Stomach (tissue), 9 donors: ENCODE measurements around the gene ELOA. TPM values are rescaled to one million over a fixed set of nuclear protein-coding genes. Genes with fewer than 3 reads are reported as not detected.
A peak's percentile ranks its signal among the peaks of the same experiment; 100 is the strongest.

Source experiments
- DNase-seq, 2 donors: peaks; one replicate each; pipeline versions ENCODE4 v3.0.0 to v3.0.0-alpha.2; 2013 to 2019
- H3K27ac ChIP-seq, 5 donors: fragments of 200-600 bp in 4 of 5; sonication (generic) in 4 of 5; one replicate each; pipeline ENCODE4 v1.5.1; 2013 to 2019; ENCODE audit warnings: mild to moderate bottlenecking in 1 of 5, moderate library complexity in 1 of 5
- H3K27me3 ChIP-seq, 3 donors: fragments of 200-600 bp; sonication (generic); one replicate each; pipeline ENCODE4 v1.5.1; 2017 to 2019; ENCODE audit warnings: mixed run types in 1 of 3
- H3K36me3 ChIP-seq, 4 donors: fragments of 200-600 bp; sonication (generic); 1 replicate in 3 of 4; 2 replicates in 1 of 4; pipeline ENCODE4 v1.5.1; 2016 to 2019
- H3K4me1 ChIP-seq, 4 donors: fragments of 200-600 bp; sonication (generic); one replicate each; pipeline ENCODE4 v1.5.1; 2016 to 2019
- H3K4me3 ChIP-seq, 4 donors: fragments of 200-600 bp; sonication (generic) in 3 of 4; one replicate each; pipeline ENCODE4 v1.5.1; 2016 to 2019; ENCODE audit warnings: mild to moderate bottlenecking in 1 of 4
- H3K9me3 ChIP-seq, 4 donors: fragments of 200-600 bp; sonication (generic); one replicate each; pipeline ENCODE4 v1.5.1; 2016 to 2019
- EP300 ChIP-seq: sonication (generic); formaldehyde crosslinking; IDR thresholded peaks from one replicate; pipeline ENCODE4 v1.6.1; 2017; ENCODE audit warnings: antibody characterized with exemption
- POLR2A ChIP-seq, 4 donors: fragments of 450-650 bp; IDR thresholded peaks; one replicate each; pipeline ENCODE4 v1.6.1; 2016; ENCODE audit warnings: antibody characterized with exemption in 4 of 4, control low read depth in 2 of 4, mild to moderate bottlenecking in 1 of 4, moderate library complexity in 1 of 4
- POLR2AphosphoS5 ChIP-seq, 3 donors: sonication (generic); formaldehyde crosslinking; IDR thresholded peaks; one replicate each; pipeline ENCODE4 v1.6.1; 2016; ENCODE audit warnings: antibody characterized with exemption in 3 of 3
- WGBS, 5 donors: extraction: QIAGEN DNeasy Blood & Tissue Kit in 3 of 5; methylation state at CpG; one replicate each; pipeline versions ENCODE4 v1.1.5 to v1.1.7; 2013 to 2018; 5-methylcytosine and 5-hydroxymethylcytosine counted together
- intact Hi-C: fragments of 100-400 bp; cut with DNase I; formaldehyde crosslinking; loops from one replicate; pipeline ENCODE4 v1.15.1; 2023; ENCODE audit warnings: low total_unique reads
- polyA plus RNA-seq, 3 donors: library from polyadenylated mRNA; stranded (reverse); fragments of 200-250 nt; gene quantifications; one replicate each; pipeline ENCODE4 v1.2.3, GENCODE V29; 2013
- total RNA-seq, 5 donors: library from RNA; depleted of rRNA; stranded (reverse); fragments of >200 nt; gene quantifications; one replicate each; pipeline versions ENCODE4 v1.1.0 to v1.2.3, GENCODE V29; 2014 to 2016
- TF ChIP-seq, protein P1 (sequence below), 7 experiments: fragments of 450-650 bp in 4 of 7; fragments of 200-600 bp in 3 of 7; sonication (generic) in 3 of 7; IDR thresholded peaks; one replicate each; pipeline ENCODE4 v1.5.1; 2016 to 2019; ENCODE audit warnings: antibody characterized with exemption in 7 of 7, control low read depth in 2 of 7, mild to moderate bottlenecking in 1 of 7
- donor health status: healthy with polysubstance abuse.
- donor health status: Bipolar disorder and iron deficiency.
- donor health status: healthy.

The ELOA gene
- total and polyA plus RNA-seq, 8 donors: 7.2 to 54.0 (median 26.0) TPM

DNA sequence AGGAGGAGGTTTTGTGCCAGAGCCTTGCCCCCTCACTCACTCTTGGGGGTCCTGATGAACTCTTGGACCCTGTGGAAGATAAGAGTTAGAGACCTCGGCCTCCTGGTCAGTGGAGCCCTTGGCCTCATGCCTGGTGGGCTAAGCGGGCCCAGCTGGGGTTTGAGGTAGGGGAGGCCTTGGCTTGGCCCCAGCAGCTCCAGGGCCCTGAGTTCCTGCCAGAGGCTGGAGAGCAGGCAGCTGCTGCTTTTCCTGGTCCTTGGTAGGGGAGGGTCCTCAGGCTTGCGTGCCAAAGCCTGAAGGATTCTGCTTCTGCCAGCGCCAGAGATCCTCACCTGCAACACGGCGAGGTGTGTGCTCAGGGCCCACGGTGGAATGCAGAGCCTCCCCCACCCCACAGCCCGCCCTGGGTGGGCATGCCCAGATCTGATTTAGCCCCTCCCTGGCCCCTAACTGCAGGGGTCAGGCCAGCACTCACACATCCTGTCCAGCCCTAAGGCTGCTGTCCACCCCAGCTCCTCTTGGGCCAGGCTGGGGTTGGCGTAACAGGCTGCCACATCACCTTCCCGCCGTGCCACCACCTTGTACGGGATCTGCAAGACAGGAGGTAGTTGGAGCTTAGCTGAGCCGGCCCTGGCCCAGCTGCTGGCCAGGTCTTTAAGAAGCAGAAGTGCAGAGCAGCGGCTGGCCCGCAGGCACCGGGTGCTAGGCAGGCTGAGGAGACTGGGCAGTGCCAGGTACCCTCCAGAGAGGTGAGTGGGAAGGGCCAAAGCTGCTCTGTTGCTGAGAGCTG lies 52.6 kb downstream of the ELOA start:
- H3K4me1 ChIP-seq: peaks cover 71 to 88% (median 85%) of the 10 kb centered on the region in 4 donors
- H3K4me3 ChIP-seq: peak overlapping the region in 1 of 4 donors; percentile 88
- peak; percentile 26 to 29 for DNase-seq
- intact Hi-C loops: no loop called here
- 39 to 58% (median 48%) methylated on average over 12 to 16 of the region's 16 CpGs for WGBS, 5 donors
- H3K27ac ChIP-seq: peak overlapping the region; percentile 5 to 98 (median 96)
- no peaks in the 10 kb centered on the region for H3K27me3 ChIP-seq
- H3K9me3 ChIP-seq: no peaks in the 10 kb centered on the region
- TF ChIP-seq POLR2A (IDR thresholded peaks at IDR 0.05) (no peak), EP300 (no peak)
- H3K36me3 ChIP-seq: peaks cover 28 to 55% (median 55%) of the 10 kb centered on the region in 4 donors

DNA sequence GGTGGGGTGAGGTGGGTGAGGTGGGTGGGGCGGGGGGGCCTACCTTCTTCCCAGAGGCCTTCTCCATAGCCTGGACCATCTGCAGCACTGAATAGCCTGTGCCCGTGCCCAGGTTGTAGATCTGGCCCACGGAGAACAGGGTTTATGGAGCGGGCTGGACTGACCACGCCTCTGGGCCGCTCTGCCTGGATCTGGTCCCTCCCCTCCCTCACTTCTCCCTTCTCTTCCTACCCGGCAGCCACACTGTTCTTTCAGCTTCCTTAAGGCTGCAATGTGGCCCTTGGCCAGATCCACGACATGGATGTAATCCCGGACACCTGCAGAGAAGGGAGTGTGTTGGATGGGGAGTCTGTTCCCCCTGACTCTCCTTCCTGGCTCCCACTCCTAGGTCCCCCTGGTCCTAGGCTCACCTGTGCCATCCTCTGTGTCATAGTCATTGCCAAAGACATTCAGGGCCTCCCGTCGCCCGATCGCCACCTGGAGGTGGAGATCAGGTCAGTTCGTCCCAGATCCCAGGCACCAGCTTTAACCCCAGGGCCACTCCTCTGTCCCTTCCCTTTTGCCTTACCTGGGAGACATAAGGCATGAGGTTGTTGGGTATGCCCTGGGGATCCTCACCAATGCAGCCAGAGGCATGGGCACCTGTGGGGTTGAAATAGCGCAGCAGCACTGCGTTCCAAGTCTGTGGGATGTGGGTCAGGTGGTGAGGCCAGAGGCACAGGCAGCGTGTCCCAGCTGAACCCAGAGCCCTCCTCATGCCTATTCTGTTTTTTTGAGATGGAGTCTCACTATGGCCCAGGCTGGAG lies 53.4 kb downstream of the ELOA start:
- DNase-seq: peak; percentile 26 to 64
- TF ChIP-seq EP300: no peak
- peak in 1 of 3 donors; percentile 22 for TF ChIP-seq POLR2AphosphoS5 (IDR thresholded peaks at IDR 0.05)
- TF ChIP-seq, protein P1, sequence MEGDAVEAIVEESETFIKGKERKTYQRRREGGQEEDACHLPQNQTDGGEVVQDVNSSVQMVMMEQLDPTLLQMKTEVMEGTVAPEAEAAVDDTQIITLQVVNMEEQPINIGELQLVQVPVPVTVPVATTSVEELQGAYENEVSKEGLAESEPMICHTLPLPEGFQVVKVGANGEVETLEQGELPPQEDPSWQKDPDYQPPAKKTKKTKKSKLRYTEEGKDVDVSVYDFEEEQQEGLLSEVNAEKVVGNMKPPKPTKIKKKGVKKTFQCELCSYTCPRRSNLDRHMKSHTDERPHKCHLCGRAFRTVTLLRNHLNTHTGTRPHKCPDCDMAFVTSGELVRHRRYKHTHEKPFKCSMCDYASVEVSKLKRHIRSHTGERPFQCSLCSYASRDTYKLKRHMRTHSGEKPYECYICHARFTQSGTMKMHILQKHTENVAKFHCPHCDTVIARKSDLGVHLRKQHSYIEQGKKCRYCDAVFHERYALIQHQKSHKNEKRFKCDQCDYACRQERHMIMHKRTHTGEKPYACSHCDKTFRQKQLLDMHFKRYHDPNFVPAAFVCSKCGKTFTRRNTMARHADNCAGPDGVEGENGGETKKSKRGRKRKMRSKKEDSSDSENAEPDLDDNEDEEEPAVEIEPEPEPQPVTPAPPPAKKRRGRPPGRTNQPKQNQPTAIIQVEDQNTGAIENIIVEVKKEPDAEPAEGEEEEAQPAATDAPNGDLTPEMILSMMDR (IDR thresholded peaks at IDR 0.05): peak in 2 of 7 experiments; percentile 25 to 27
- Histone ChIP-seq H3K9me3 (no peaks in the 10 kb centered on the region), H3K4me3 (peak overlapping the region in 2 of 4 donors; percentile 72 to 88), H3K36me3 (peaks cover 28 to 55% (median 55%) of the 10 kb centered on the region in 4 donors), H3K4me1 (peaks cover 74 to 92% (median 87%) of the 10 kb centered on the region in 4 donors), H3K27me3 (no peaks in the 10 kb centered on the region), H3K27ac (peak overlapping the region; percentile 25 to 98 (median 96))
- intact Hi-C loops: no loop called here
- 31 to 55% (median 33%) methylated on average over 16 to 17 of the region's 17 CpGs for WGBS, 5 donors

DNA sequence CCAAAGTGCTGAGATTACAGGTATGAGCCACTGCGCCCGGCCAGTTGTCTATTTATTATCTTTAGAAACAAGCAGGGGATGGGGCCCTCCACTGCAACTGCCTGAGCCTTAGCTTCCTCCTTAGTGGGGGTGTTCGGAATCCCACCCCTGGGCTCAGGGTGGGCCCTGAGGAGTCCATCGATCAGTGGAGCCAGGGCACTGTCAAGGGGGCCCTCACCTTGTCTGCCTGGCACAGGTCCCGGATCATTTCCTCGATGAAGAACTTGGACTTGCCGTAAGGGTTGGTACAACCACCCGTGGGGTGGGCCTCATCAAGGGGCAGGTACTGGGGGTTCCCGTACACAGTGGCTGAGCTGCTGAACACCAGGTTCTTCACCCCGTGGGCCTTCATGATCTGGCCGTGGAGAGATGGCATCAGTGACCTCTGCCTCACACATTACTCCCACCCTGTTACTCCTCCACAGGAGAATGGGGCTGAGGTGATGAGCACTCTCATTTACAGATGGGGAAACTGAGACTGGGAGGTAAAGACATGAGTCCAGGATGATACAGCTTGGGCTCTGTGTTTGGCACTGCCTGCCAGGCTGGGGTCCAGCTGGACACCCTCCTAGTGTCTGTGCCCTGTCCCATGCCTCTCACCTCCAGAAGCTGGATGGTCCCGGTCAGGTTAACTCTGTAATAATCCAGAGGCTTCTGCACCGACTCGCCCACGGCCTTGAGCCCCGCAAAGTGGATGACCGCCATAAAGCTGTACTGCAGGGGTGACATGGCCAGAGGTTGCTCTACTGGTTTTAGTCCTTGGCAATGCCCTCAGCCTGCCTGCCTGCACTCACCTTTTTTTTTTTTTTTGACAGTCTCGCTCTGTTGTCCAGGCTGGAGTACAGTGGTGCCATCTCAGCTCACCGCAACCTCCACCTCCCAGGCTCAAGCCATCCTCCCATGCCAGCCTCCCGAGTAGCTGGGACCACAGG lies 54.5 kb downstream of the ELOA start:
- TF ChIP-seq POLR2A (IDR thresholded peaks at IDR 0.05) (no peak), EP300 (no peak), POLR2AphosphoS5 (IDR thresholded peaks at IDR 0.05) (no peak)
- TF ChIP-seq, protein P1 (IDR thresholded peaks at IDR 0.05): no peak
- Histone ChIP-seq H3K9me3 (no peaks in the 10 kb centered on the region), H3K27me3 (no peaks in the 10 kb centered on the region), H3K4me3 (peak overlapping the region in 3 of 4 donors; percentile 72 to 88 (median 85)), H3K4me1 (peaks cover 69 to 86% (median 80%) of the 10 kb centered on the region in 4 donors), H3K27ac (peak overlapping the region; percentile 91 to 98 (median 96)), H3K36me3 (peaks cover 28 to 59% (median 55%) of the 10 kb centered on the region in 4 donors)
- intact Hi-C loops: no loop called here
- DNase-seq: peak in 1 of 2 donors; percentile 54
- 42 to 60% (median 51%) methylated on average over 18 to 20 of the region's 20 CpGs for WGBS, 5 donors

DNA sequence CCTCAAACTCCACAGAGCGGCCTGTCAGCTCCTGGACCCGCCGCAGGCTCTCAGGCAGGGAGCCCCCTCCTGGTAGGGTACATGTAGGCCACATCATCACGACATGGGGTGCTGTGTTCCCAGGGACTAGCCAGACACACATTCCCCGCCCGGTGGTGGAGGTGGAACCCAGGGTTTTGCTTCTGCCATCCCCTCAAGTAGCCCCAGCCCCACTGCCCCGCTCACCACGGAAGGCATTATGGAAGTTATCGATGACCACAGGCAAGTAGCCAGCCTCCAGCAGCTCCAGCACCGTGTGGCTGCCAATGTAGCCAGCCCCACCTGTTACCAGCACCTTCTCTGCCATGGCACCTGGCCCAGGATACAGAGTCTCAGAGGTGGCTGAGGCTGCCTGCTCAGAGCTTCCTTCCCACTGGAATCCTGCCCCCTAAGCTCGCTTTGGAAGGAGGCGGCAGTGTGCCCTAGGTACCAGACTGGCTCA lies 55.4 kb downstream of the ELOA start:
- intact Hi-C loops: no loop called here
- H3K4me1 ChIP-seq: peaks cover 61 to 77% (median 70%) of the 10 kb centered on the region in 4 donors
- H3K9me3 ChIP-seq: no peaks in the 10 kb centered on the region
- TF ChIP-seq POLR2A (IDR thresholded peaks at IDR 0.05): no peak
- TF ChIP-seq POLR2AphosphoS5 (IDR thresholded peaks at IDR 0.05): no peak
- TF ChIP-seq EP300: no peak
- TF ChIP-seq, protein P1 (IDR thresholded peaks at IDR 0.05): no peak
- peaks cover 25 to 59% (median 53%) of the 10 kb centered on the region in 4 donors for H3K36me3 ChIP-seq
- H3K27me3 ChIP-seq: no peaks in the 10 kb centered on the region
- H3K27ac ChIP-seq: peak overlapping the region; percentile 91 to 98 (median 96)
- peak overlapping the region; percentile 72 to 88 (median 84) for H3K4me3 ChIP-seq
- WGBS, 5 donors: 25 to 70% (median 60%) methylated on average over 9 to 12 of the region's 12 CpGs
- peak; percentile 24 to 83 for DNase-seq
